OCI-LY1 (cell line): ENCODE measurements around the gene EDN1.

ENCODE experiments used
- H2AFZ ChIP-seq: fragments of 200-600 bp; sonication (generic), shearing (Covaris generic); 2 replicates; pipeline ENCODE4 v1.6.0; 2014; ENCODE audit warnings: antibody characterized with exemption, mild to moderate bottlenecking, low read length
- H3F3A ChIP-seq: fragments of 200-600 bp; sonication (generic), shearing (Covaris generic); 2 replicates; pipeline ENCODE4 v1.6.0; 2014; ENCODE audit warnings: mild to moderate bottlenecking, antibody characterized with exemption, low read length, moderate library complexity; ENCODE audit not compliant: insufficient read depth
- H3K27ac ChIP-seq: fragments of 200-600 bp; sonication (generic); 2 replicates; pipeline ENCODE4 v1.5.1; 2014; ENCODE audit warnings: low read length, mixed run types, mild to moderate bottlenecking, low read depth; ENCODE audit not compliant: poor library complexity, severe bottlenecking
- H3K27me3 ChIP-seq: fragments of 200-600 bp; sonication (generic); 2 replicates; pipeline ENCODE4 v1.6.0; 2014; ENCODE audit warnings: antibody characterized with exemption, mild to moderate bottlenecking, low read length, moderate library complexity; ENCODE audit not compliant: insufficient read depth
- H3K36me3 ChIP-seq: fragments of 200-600 bp; sonication (generic); 2 replicates; pipeline ENCODE4 v1.6.1; 2014; ENCODE audit warnings: mild to moderate bottlenecking, antibody characterized with exemption, low read length, moderate library complexity, mixed read lengths; ENCODE audit not compliant: insufficient read depth
- H3K4me1 ChIP-seq: fragments of 200-600 bp; sonication (generic); 2 replicates; pipeline ENCODE4 v1.5.1; 2014; ENCODE audit warnings: mild to moderate bottlenecking, low read length, moderate library complexity; ENCODE audit not compliant: insufficient read depth, severe bottlenecking
- H3K4me2 ChIP-seq: fragments of 200-600 bp; sonication (generic), shearing (Covaris generic); 2 replicates; pipeline ENCODE4 v1.6.1; 2014; ENCODE audit warnings: low read length
- H3K4me3 ChIP-seq: fragments of 200-600 bp; sonication (generic); 2 replicates; pipeline ENCODE4 v1.5.1; 2014; ENCODE audit warnings: low read length, low read depth, mild to moderate bottlenecking, mixed read lengths; ENCODE audit not compliant: poor library complexity, severe bottlenecking
- H3K79me2 ChIP-seq: fragments of 200-600 bp; shearing (Covaris generic); 2 replicates; pipeline ENCODE4 v1.6.1; 2016; ENCODE audit warnings: mixed run types, low read length, mixed read lengths; ENCODE audit not compliant: insufficient read depth
- H3K9ac ChIP-seq: fragments of 200-600 bp; sonication (generic), shearing (Covaris generic); 2 replicates; pipeline ENCODE4 v1.6.1; 2014; ENCODE audit warnings: mild to moderate bottlenecking, low read length, mixed read lengths
- H3K9me2 ChIP-seq: fragments of 200-600 bp; sonication (generic), shearing (Covaris generic); 2 replicates; pipeline ENCODE4 v1.6.1; 2014; ENCODE audit warnings: low read depth, mild to moderate bottlenecking, low read length, mixed read lengths
- H3K9me3 ChIP-seq: fragments of 200-600 bp; shearing (Covaris generic); 2 replicates; pipeline ENCODE4 v1.6.1; 2014; ENCODE audit warnings: low read length, mixed read lengths
- H4K20me1 ChIP-seq: fragments of 200-600 bp; sonication (generic), shearing (Covaris generic); 2 replicates; pipeline ENCODE4 v1.6.0; 2016; ENCODE audit warnings: mild to moderate bottlenecking, low read length; ENCODE audit not compliant: insufficient read depth
- CTCF ChIP-seq: fragments of 200-600 bp; sonication (generic), shearing (Covaris generic); IDR thresholded peaks from 2 replicates; pipeline ENCODE4 v1.5.1; 2017; ENCODE audit warnings: mild to moderate bottlenecking, antibody characterized with exemption, low read length, moderate library complexity, mixed read lengths
- EZH2 ChIP-seq: fragments of 200-600 bp; sonication (generic), shearing (Covaris generic); IDR thresholded peaks from 2 replicates; pipeline ENCODE4 v1.8.0; 2017; ENCODE audit warnings: borderline replicate concordance, mixed run types, mild to moderate bottlenecking, antibody characterized with exemption, low read length, moderate library complexity, mixed read lengths

EDN1 gene

DNA sequence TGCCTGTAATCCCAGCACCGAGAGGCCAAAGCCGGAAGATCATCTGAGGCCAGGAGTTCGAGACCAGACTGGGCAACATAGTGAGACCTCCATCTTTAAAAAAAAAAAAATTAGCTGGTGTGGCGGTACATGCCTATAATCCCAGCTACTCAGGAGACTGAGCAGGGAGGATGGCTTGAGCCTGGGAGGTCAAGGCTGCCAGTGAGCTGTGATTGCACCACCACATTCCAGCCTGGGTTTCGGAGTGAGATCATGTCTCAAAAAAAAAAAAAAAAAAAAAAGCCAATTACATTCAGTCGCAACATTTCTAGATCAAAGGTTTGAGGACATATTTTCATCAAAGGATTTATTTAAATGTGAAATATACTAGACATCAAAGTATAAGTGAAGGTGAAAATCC lies 32.0 kb upstream of the EDN1 start:
- Histone ChIP-seq H3K4me3 (no peak overlapping the region), H3K9me3 (no peaks in the 10 kb centered on the region), H3K27ac (no peak overlapping the region), H2AFZ (no peak overlapping the region), H3K36me3 (no peaks in the 10 kb centered on the region), H3K27me3 (no peaks in the 10 kb centered on the region), H3K79me2 (no peaks in the 10 kb centered on the region), H3K9ac (no peak overlapping the region), H3K4me2 (no peak overlapping the region), H3F3A (no peaks in the 10 kb centered on the region), H3K9me2 (no peaks in the 10 kb centered on the region), H3K4me1 (no peaks in the 10 kb centered on the region), H4K20me1 (no peaks in the 10 kb centered on the region)
- TF ChIP-seq EZH2 (no peak), CTCF (no peak)

DNA sequence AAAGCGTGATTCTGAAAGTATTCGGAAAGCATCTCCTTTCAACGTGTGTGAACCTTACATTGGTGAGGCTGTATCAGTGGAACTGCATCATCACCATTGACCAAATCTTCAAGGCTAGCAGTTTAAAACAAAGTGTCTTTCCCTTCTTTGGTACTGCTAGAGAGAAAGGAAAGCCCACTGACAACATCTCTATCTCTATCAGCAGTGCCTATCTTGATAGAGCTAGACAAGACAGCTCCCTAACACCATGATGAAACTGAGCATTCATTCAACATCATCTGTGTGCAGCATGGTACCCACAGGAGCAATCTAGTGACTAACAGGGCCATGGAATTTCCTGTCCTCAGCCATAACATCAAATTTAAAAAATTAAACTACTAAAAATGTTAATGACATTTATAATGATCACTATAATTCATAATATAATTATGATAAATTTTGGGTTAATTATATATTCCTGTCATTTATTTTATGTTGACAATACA lies 31.5 kb upstream of the EDN1 start:
- Histone ChIP-seq H3K36me3 (no peaks in the 10 kb centered on the region), H3K4me1 (no peaks in the 10 kb centered on the region), H3K9me3 (no peaks in the 10 kb centered on the region), H3K4me2 (no peak overlapping the region), H3K4me3 (no peak overlapping the region), H3F3A (no peaks in the 10 kb centered on the region), H4K20me1 (no peaks in the 10 kb centered on the region), H3K9me2 (no peaks in the 10 kb centered on the region), H3K9ac (no peak overlapping the region), H3K27ac (no peak overlapping the region), H2AFZ (no peak overlapping the region), H3K79me2 (no peaks in the 10 kb centered on the region), H3K27me3 (no peaks in the 10 kb centered on the region)
- TF ChIP-seq EZH2 (no peak), CTCF (no peak)

DNA sequence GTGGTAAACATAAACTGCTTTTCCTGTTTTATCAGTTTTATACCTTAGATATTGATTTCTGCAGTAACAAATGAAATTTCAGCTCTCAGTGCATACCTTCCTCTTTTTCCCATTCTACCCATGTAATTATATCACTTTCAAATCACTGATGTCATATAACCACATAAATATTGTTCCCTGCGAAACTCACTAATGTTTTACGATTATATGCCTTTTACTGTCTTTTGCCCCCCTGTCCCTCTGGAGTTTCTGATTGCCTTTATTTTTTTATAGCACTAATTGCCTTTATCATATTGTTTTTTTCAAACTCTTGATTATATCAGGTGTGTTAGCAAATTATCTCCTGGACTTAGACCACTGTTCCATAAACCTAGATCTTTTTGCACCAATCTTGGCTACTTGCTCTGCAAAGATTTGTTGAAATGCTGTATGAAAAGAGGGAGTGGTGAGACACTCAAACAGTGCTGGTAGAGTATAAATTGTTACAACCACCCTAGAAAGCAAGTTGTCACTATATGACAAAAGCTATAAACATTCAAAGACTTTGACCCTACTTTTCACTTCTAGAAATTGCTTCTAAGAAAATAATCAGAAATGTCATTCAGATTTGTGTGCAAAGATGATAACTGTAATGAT lies 29.6 kb upstream of the EDN1 start:
- no peaks in the 10 kb centered on the region for H3K9me3 ChIP-seq
- no peak overlapping the region for H3K27ac ChIP-seq
- H3K4me1 ChIP-seq = no peaks in the 10 kb centered on the region
- no peak overlapping the region for H3K4me3 ChIP-seq
- TF ChIP-seq CTCF (no peak), EZH2 (no peak)
- H3K9me2 ChIP-seq = no peaks in the 10 kb centered on the region
- no peak overlapping the region for H3K4me2 ChIP-seq
- no peaks in the 10 kb centered on the region for H3K36me3 ChIP-seq
- H2AFZ ChIP-seq = no peak overlapping the region
- no peaks in the 10 kb centered on the region for H3K79me2 ChIP-seq
- no peak overlapping the region for H3K9ac ChIP-seq
- H3K27me3 ChIP-seq = no peaks in the 10 kb centered on the region
- no peaks in the 10 kb centered on the region for H3F3A ChIP-seq
- no peaks in the 10 kb centered on the region for H4K20me1 ChIP-seq
